NCI-H187 (cell line): ENCODE results near the gene ACTN1.

Source experiments
- DNase-seq, 2 experiments: peaks; one replicate each; lab custom pipeline; 2025; lab: John Stamatoyannopoulos, UW

Gene ACTN1

DNA sequence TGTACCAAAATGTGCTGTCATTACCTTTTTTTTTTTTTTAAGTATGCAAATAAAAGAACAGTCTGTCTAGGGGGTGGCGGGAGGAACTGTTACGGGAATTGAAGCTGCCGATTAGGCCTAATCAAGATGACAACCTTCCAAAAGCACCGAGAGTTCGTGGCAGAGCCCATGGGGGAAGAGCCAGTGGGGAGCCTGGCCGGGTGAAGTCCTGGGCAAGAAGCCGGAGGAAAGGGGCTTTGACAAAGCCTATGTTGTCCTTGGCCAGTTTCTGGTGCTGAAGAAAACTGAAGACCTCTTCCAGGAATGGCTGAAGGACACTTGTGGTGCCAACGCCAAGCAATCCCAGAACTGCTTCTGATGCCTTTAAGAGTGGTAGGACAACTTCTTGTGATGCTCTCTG, 42.6 kb downstream of the ACTN1 start:
- no peak for DNase-seq

DNA sequence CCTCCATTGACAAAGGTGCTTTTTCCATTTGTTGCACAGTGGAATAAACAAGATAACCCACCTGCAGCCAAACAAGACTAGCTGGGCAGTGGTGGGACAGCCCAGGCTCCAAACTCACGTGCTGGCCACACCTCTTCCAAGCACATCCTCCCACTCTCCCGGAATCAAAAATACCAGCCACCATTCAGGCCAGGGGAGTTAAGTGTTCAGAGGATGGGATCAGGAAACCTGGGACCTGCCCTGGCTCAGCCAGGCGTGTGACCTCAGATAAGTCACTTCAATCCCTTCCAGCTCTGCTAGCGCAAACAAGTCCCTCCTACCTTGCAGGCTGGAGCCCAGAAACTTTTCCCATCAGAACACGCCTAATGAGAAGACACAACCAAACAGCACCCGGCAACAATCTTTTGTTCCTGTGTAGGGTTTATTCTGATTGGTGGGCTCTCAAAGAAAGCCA, 43.3 kb downstream of the ACTN1 start:
- no peak for DNase-seq

DNA sequence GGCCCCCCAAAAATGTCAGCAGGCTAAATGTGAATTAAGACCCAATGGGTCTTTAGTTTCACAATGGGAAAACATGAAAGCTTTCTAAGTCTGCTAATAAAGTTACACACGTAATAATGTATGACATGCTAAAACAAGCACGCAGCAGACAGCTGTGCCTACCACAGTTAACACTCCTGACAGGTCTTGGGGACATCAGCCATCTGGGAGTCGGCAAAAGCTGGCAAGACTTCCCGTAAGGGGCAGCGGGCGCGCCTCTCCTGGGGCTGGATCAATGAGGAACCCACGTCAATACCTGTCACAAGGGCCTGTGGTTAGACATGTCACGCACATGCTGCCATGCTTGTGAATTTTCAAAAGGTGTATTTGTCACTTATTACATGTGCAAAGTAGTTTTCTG, 45.0 kb downstream of the ACTN1 start:
- no peak for DNase-seq

DNA sequence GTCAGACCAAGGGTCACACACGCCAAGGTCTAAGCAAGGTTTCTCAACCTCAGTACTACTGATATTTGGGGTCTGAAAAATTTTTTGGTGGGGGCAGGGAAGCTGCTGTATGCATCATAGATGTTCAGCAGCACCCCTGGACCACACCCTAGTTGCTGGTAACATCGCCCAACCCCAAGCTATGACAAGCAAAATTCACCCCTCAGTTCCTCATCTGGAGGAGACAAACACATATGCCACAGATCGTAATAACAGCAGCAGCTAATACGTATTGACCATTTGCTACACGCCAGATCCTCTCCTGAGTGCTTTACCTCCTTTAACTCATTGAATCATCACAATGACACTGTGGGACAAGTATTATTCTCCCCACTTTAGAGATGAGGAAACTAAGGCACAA, 46.4 kb downstream of the ACTN1 start:
- no peak for DNase-seq

DNA sequence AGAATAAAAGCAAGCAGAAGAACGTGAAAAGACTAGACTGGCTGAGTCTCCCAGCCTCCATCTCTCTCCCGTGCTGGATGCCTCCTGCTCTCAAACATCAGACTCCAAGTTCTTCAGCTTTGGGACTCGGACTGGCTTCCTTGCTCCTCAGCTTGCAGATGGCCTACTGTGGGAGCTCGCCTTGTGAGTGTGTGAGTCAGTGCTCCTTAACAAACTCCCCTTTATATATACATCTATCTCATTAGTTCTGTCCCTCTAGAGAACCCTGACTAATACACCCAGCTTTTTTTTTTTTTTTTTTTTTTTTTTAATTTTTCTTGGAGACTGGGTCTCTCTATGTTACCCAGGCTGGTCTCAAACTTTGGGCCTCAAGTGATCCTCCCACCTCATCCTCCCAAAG, 46.9 kb downstream of the ACTN1 start:
- no peak for DNase-seq

DNA sequence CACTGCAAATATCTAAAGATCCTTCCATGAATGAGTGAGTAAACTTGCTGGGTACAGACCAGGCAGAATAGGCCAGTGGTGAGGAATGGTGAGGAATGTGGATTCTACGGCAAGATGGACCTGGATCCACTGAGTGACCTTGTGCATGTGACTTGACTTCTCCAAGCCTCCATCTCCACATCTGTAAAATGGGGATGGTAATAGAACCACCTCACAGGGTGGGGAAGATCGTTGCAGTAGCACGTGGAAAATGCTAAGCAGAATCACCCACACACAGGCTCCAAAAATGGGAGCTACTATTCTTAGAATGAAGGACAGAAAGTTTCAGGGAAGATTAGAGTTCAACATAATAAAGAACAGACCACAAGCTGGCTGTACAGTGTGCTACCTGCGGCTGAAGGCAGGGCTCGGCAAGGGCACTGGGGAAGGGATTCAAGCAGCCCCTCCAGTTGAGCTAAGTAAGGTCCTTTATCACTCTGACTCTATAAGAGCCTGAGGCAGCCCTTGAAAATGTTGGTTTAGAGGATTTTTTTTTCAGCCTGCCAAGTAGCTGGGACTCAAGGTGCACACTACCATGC, 47.5 kb downstream of the ACTN1 start:
- no peak for DNase-seq

DNA sequence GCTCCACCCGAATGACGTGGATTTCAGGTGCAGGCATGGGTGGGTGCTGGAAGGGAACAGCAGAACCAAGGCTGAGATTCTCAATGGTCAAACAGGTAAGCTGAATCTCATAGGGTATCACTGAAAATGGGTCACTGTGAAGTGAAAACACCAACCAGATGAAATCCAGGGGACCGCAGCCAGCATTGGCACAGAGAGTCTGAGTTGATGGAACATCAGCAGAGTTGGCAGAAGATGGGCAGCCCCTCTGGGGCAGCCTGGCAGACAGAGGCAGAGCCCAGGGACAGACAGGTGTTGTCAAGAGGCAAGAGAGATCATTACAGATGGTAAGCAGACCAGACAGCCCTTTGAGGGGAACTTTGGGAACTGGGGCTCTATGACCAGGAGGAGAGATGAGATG, 48.0 kb downstream of the ACTN1 start:
- no peak for DNase-seq

DNA sequence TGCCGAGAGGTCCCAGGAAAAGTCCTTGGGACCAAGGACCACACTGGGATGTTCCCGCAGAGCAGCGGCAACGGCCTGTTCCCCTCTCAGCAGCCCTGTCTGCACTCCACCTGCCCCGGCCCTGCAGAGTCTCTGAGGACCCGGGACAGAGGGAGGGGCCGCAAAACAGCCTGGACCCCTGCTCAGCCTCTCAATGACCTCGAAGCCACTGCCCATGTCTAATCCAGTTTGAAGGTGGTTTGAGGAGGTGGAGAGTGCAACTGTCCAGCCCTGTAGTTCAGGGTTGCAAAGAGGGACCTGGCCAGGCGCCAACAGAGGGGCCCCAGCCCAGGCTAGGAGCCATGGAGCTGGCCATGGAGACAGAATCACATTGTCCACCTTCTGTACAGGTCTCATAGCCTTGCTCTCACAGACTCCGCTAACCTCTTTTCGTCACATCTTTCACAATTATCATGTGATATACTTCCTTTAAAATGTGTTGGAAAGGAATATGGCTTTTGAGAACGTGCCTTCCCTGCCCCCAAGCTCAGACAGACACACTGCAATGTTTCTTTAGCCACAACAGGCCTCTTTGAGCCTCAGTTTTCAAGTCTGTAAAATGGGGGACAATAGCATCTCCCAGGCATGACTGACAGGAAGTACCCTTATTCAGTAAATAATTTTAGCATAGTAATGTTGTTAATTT, 49.3 kb downstream of the ACTN1 start:
- no peak for DNase-seq

DNA sequence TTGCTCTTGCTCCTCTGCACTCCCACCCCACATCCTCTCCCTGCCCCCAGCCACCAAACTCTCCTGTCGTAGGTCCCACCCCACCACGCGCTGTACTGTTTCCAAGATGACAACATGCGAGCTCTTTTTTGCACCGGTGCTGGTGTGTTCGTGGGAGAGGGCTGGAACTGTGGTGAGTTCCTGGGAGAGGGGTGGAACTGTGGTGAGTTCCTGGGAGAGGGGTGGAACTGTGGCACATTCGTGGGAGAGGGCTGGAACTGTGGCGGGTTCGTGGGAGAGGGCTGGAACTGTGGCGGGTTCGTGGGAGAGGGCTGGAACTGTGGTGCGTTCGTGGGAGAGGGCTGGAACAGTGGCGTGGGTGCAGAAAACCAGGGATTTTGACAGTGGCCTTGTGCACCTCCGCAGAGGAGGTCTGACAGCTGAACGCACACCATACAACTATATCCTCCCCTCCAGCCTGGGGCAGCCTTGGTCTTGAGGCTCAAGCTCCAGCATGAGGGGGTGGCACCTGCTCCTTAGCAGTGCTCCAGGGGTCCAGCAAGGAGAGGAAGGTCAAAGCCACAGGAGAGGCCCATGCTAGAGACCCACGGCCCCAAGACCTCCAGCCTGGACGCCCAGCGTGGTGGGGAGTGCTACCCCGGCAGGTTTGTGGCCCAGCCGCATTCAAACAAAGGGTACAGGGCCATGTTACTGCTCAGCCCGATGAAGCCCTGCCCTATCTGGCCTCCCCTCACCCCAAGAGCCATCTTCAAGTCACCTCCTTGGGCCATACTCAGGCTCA, 50.1 kb downstream of the ACTN1 start:
- no peak for DNase-seq

DNA sequence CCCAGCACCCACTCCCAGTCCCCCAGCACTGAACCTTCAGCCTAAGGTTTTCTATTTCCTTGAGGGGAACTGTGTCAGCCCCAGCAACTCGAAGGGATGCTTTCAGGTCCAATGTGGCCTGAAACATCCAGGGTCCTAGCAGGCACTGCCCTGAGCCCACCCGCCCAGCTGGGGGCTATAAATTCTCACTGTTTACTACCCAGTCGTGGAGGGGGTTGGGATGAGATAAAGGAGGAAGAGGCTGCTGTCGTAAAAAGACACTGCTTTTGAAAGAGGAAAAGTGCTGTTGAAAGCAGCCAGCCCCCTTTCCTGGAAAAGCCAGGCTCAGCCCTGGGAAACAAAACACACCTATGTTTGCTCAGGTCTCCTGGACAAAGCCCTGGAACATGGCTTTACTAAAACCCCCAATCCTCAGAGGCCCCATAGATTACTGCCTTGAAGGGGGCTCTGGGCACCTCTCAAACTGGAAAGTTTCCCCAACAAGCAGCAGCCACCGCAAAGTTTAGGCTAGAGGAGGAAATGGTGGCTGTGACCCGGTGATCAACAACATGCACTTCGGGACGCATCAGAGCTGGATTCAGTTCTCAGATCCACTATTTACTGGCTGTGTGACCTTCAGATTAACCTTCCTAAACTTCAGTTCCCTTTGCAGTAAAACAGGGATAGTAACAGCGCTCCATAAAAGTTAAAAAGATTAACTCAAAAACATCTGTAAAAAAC, 51.0 kb downstream of the ACTN1 start:
- DNase-seq = no peak

DNA sequence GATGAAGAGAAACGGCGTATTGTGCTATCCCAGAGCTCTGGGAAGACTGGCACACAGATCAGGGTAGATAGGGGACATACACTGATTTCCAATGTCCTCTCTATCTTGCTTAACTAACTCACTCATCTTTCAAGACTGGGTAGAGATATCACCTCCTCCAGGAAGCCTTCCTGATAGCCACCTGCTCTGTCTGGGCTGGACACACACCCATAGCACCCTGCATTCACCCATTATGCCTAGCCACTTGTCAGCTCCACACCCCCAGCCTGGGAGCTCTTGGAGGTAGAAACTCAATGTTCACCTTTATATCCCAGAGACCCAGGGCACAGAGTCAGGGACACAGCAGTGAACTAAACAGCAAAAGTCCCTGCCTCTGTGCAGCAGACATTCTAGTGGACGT, 52.0 kb downstream of the ACTN1 start:
- DNase-seq = no peak

DNA sequence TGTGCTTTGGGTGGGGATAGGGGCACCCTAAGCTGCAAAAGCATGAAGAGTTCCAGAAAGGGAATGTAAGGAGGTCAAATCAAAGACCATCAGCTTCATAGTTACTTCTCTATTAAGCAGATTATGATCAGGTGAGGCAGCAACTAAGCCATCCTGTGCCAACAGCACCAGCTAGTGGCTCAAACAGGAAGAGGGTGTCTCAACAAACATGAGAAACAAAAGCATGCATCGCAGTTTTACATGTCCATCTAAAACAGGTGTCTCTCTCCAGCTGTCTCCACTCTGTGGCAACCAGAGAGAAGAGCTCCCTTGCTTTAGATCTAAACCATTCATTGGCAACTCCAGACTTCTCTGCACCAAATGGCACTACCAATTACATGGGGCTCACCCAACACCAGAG, 52.9 kb downstream of the ACTN1 start:
- no peak for DNase-seq

DNA sequence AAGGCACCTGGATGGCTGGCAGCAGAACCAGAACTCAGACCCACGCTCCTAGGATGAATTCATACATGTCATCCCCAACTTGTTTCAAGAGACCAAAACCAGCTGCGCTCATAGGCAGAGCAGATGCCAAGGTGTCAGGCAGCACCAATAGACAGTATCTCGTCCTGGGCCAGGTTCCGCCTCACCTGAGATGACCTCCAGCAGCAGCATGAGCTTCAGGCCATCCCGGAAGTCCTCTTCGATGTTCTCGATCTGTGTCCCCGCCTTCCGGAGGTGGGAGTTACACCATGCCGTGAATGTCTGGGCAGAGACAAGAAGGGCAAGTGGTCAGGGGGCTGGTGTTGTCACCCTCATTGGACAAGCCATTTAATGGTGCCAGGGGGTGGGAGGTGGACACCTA, 53.7 kb downstream of the ACTN1 start:
- no peak for DNase-seq

DNA sequence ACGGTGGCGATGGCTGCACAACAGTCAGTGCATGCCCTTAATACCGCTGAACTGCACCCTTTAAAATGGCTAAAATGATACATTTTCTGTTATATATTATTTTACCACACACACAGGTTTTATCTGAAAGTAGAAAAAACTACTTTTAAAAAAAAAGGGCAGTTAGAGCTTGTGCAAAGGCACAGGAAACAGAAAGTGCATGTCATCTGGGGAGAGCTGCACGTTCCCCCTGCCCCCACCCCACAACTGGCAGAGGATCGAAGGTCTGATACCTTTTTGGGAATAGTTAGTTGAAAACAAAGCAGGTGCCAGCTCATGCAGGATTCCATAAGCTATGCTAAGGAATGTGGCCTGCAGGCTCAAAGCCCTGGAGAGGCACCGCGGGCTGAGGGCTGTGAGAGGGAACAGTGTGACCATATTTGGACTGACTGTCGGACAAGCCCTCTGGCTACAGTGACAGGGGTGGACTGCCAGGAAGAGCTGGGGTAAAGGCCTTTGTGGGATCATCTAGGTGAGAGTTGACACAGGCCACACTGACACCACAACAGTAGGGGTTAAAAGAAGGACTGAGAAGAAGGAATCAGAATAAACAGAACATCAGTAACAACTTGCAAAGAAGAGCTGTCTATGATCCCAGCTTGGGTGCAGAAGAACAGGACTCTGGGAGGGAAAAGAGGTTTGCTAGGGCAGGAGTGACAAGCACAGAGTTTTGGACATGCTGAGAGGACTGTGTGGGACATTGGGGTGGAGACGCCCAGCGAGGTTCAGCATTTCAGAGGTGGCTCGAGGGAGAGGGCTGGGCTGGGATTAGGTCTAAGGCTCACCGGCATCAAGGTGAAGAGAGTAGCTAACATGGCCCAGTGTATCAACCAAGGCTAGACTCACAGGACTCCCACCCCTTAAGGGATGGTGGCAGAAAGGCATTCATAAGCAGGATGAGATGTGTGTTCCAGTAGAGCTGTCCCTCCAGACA, 54.6 kb downstream of the ACTN1 start:
- DNase-seq = no peak

DNA sequence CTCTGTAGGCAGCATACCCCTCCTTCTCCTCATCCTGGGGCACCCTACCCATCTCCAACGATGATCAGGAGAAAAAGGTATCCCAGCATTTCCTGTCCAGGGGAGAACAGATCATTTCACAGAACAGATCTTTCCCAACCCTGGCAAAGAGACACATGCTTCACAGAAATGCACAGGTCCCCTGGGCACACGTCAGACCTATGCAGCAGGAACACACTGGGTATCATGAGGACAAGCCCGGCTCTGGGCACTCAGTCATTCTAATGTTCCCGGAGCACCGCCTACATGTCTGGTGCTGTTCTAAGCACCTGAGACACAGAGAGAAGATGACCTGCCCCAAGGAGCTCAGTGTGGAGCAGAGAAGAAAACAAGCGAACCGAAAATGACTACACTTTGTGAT, 56.2 kb downstream of the ACTN1 start:
- DNase-seq = no peak

DNA sequence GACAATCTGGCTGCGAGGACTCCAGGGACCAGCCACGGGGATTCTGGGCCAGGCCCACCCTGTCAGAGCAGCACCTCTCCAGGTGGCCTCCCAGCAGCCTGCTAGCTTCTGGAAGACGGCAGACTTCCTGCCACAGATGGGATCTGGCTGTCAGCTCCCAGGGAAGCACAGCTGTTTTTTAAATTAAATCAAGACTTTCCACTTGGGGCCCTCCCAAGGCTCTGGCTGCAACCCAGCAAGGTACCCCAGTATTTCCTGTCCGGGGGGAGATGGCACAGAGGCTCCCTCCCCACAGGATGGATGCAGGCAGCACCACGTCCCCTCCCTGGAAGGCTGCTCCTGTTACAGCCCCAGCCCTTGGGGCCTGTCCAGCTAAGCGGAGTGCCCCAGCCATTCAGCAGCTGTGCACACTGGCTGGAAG, 56.9 kb downstream of the ACTN1 start:
- DNase-seq = no peak

DNA sequence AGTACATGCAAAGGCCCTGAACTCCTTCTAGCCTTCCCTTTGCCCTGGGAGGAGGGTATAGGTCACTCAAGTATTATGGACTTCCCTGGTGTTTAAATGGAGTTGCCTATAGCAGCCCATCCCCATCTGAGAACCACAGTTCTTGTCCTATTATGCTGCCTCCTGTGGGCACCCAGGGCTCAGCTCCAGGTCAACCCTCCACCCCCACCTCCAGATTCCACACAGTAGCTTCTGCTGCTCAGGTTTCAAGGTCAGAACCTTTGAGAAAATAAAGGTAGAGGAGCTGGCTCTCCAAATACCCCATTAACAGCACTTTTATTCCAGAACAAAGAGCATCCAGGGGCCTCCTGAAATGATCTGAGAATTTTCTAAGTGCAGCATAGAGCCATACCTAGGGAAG, 57.4 kb downstream of the ACTN1 start:
- no peak for DNase-seq

DNA sequence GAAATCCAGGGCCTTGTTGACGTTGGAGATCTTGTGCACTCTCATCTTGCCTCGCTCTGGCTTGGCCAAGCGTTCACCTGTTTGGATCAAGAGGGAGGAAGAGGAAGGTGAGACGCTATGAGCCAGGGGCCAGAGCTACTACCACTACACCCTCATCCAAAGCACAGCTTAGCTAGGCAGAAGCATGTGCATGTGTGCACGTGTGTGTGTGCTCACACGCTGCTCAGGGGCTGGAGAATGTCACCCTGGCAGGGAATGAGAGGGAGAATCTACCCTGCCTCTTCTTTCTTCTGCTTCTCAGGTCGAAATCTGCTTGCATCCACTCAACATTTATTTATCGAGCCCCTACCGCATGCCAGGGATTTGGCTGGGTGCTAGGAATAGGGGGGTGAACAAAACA, 58.1 kb downstream of the ACTN1 start:
- DNase-seq = no peak

DNA sequence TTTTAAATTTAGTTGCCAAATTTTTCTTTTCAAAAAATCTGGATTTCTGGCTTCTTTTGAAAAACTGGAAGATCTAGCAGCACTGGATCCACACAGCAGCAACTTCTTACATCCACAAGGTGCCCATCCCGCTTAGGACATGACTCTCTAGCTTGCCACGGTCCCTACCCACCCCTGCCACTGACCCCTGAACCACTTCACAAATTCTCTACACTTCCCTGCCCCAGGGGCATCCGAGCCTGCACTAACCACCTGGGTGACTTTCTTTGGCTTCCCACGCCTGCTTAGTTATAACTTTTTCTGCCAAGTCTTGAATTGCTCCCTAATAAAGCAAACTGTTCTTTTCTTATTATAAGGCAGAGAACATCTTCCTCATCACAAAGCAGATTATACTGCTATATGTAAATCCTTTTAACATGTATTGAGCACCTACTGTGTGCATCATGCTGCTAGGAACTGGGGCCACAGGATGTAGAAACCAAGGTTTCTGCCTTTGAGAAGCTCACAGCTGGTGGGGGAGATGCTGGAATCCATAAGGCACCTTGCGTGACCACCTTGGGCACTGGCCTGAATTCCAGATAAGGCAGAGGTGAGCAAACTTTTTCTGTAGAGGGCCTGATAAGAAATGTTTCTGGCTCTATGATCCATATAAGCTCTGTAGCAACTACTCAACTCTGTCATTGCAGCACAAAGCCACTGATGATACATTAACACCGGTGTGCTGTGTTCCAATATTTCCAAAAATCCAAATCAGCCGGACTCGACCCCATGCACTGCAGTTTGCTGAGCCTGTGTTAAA, 59.8 kb downstream of the ACTN1 start:
- DNase-seq = no peak

DNA sequence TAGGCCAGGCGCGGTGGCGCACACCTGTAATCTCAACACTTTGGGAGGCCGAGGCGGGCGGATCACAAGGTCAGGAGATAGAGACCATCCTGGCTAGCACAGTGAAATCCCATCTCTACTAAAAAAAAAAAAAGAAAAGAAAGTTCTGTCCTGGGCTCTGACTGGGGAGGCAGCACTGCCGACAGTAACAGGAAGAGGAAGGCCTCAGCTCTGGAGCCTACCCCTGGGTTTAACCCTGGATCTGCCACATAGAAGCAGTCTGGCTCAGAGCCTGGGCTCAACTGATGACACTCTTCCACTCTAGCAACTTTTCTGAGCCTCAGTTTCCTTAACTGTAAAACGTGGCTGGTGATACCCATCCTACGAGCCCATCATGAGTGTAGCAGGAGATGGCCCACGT, 60.5 kb downstream of the ACTN1 start:
- no peak for DNase-seq
